Measurements from ENCODE around the gene FGG.
"Not testable (repeated sequence)": the region's sequence is repeated elsewhere in the genome, so short reads cannot be mapped to it uniquely, and the experiment has no call there.

FGG gene

DNA sequence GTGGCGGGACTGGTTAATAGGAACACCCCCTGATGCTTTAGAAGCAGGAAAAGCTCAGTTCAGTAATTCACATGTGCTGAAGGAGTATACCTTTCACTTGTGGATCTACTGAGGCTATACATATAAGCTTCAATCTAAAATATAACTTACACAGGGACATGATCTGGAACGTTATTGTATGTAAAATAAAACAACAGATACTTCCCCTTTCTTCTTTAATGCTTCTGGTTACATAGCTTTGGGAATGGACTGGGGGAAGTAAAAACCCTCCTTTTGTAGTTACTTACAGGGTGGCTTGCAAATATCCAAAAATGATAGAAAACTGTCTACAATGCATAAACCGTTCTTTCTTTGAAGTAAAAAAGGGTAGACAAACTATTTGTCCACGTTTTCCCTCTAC, 1.9 kb downstream of the FGG start:
- DNase-seq, result peak in 1 of 2 donors; percentile 10

DNA sequence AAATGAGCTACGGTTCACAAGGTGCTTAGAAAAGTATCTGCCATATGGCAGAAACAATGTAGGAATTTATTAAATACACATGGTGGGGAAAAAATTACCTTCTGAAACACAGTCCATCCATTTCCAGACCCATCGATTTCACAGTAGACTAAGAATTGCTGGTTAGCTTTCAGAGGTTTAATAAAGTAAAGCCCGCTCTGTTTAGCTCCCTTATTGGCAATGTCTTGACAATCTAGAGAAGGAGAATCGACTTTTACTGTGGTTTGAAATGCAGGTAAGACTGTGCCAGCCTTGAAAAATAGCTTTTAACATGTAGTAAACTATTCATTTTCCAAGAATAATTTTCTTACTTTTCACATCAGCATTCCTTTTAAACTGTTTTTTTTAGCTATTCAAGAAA, 2.9 kb downstream of the FGG start:
- DNase-seq, result no peak

DNA sequence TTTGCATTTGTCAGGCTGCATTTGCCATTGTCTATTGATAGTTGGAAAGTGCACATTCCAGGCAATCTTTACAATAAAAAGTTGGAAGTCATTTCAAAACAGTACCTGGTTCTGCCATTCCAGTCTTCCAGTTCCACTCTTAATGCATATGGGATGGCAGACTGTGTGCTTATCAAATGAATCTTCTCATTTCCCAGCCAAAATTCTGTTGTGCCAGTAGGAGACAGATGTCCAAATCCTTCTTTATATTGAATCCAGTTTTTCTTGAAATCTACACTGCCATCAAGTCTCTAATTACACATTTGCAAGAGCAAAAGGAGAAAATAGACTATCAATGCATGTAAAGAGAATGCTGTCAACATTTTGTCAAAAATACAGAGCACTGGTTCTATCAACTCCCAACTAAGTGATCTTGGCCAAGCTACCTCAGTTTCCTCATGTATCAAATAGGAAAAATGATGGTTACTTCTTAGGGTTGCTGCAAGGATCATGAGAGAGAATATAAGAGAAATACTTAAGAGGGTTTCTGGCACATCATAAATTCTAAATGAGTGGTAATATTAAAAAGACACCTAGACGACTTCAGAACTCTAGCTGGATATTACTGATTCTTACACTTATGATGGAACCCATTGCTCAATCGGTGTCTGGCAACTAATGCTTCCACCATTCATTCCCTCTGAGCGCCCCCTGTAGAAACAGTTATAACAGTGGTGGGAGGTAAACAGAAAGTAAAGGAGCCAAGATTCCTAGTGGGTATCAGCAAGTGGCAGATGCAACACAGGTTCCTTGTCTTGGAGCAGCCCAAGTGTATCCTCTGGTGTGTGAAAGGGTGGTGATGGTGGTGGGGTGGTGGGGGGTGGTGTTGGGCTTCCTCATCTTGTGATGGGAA, 3.8 kb downstream of the FGG start:
- no peak for DNase-seq

DNA sequence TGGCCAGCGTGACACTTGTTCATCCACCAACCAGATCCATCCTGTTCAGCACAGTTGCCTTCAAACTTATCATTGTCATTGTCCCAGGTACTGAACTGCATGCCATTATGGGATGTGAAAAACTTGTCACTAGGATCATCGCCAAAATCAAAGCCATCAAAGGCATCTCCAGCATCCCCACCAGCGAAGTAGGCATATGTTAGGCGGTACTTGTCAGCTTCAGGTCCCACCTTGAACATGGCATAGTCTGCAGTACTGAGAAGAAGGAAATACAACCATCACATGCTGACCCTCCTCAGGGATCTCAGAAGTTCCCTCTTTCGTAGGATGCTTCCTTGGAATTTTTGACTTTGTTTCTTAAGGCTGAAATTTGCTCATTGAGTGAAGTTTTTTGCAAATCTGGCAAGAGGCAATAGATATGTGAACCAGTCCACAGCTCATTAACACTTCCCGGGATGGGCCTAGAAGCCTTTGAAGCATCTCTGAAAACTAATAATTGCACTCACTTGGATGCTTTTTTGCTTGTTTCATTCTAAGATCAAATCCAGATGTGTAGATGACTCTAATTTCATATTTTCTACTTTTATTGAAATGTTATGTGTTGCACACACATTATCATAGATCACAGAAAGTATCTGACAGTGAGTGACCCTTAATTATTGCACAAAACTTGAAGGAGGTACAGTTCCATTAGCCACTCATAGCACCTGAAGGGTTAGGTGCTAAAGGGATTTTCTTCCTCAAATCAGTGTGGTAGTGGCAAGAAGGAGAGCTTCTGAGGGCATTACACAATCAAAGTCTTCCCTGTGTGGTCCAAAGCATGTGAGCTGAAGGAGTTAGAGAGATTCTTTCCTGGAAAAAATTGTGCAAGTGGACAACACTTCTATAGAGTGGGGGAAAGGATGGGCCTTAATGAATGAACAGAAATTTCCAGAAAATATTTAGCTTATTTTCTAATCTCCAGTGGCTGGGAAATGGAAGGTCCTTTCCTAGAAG, 5.4 kb downstream of the FGG start:
- no peak for DNase-seq

DNA sequence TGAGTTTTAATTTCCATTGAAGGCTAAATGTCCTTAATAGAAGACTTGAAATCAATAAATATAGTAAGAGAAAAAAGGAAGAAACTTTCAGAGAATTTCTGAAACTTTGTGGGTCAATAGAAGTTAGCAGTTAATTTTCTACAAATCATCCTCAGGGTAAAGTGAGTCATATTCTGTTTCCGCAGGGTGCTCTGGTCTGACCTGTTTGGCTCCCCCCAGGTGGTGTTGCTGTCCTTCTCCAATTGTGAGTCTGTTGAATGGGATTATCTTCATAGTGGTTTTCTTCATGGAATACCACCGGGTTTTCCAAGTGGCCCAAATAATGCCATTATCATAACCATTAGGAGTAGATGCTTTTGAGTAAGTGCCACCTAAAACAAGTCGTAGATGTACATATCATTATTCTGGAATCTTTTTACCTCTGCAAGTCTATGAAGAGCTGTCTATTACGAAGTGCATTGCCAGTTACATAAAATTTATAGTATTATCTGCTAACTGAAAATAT, 7.7 kb downstream of the FGG start:
- DNase-seq, result no peak

DNA sequence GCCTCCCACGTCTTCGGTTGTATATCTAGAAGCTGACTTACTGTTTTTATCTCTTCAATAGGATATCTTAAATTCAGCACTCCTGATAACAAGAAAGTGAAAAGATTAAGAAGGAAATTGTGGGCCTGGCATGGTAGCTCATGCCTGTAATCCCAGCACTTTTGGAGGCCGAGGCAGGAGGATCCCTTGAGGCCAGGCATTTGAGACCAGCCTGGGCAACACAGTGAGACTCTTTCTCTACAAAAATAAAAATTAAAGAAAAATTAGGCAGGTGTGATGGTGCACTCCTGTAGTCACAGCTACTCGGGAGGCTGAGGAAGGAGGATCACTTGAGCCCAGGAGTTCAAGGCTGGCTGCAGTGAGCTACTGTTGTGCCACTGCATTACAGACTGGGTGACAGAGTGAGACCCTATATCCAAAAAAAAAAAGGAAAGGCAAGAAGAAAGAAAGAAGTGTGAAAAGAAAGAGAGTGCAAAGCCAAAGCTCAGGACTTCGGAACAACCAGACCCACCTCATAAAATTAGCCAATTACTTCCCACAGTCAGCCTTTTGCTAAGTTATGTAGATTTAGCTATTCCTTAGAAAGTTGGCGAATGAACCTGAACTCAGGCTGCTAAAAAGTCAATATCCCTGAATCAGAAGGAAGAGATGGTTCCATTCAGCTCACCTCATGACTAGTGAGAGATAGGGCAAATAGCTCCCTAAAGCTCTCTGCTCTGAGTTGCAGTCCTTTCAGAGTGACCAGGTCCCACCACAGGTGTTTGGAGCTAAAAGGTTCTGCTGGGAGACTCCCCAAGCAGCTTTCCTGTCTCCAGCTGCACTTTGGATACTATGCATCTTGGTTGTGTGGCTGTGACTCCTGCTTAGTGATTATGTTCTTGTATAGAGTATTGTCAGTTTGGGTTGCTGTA, 9.2 kb downstream of the FGG start:
- DNase-seq, result no peak

DNA sequence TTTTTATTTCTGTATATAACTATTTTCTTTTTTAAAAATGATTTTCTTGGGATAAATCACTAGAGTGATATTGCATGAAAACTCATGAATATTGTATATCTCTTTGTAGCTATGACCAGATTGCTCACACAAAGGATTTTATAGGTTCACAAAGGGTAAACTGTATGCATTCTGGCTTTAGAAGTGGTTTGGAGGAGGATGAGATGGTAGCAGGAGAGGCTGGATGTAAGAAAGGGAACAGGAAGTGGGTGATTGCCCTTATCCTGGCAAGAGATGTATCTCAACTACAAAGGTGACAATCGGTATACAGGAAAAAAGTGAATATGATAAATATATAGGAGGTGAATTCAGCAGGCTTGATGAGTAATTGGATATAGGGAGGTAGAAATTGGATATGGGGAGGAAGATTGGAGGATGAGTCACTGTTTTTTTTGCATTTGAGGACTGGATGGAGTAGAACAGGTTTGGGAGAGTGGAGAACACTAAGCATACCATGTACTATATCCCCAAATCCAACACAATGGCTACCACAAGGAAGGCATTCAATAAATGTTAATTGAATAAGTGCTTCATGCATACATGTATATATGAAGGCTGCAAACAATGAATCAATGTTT, 9.9 kb downstream of the FGG start:
- DNase-seq, result no peak

DNA sequence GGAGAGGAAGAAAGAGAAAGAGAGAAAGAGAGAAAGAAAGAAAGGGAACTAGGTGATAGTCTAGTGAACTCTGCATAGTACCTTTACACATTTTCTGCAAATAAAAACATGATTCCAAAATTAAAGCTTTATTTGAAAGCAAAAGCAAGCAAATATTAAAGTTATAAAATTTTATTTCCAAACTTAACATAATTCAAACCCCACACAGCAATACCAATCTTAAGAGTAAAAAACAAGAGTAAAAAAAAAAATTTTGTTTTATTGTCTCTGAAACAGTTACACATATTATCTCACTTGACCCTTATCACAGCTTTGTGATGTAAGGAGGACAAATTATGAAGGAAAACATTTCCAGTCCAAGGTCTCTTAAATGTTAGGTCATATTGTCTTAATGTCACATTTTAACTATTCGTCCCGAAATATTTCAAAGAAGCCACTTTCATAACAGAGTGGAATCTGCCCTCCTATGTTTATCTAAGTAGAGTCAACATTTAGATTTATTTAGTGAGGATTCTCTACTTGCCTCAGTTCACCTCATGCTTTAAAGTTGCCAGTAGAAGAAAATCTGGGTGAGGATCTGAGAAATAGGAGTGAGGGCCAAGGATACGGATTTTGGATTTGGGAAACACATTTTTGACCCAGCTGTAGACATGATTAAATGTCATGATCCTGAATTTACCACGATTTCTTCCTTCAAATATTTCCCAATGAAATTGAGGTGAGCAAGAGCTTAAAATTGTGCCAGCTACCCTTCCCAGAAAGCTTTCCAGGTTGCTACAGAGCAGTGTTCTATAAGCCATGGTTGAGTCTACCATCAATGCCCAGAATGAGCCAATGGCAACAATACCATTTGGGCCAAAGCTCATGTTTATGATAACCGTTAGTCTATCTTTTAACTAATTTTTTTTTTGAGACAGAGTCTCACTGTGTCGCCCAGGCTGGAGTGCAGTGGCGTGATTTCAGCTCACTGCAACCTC, 14.4 kb downstream of the FGG start:
- DNase-seq, result no peak

DNA sequence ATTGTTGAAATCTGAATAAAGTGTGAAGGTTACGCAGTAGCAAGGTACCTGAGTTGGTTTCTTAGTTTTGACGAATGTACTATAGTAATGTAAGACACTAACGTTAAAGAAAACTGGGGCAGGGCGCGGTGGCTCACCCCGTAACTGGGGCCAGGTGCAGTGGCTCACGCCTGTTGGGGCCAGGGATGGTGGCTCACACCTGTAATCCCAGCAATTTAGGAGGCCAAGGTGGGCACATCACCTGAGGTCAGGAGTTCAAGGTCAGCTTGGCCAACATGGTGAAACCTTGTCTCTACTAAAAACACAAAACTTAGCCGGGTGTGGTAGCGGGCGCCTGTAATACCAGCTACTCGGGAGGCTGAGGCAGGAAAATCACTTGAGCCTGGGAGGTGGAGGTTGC, 15.2 kb downstream of the FGG start:
- DNase-seq, result not testable (repeated sequence)

DNA sequence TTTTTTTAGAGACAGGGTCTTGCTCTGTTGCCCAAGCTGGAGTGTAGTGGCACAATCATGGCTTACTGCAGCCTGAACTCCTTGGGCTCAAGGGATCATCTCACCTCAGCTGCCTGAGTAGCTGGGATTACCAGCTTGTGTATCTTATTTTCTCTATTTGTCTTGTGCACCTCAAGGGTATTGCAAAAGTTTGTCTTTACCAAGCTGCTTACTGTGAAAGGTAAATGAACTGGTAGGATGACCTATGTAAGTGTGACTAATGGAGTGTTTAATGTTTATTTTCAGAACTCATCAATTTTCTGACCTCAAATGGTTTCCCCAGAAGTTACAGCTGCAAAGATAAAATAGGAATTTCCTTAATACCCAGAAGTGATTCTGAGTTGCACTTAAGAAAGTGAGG, 16.6 kb downstream of the FGG start:
- no peak for DNase-seq

DNA sequence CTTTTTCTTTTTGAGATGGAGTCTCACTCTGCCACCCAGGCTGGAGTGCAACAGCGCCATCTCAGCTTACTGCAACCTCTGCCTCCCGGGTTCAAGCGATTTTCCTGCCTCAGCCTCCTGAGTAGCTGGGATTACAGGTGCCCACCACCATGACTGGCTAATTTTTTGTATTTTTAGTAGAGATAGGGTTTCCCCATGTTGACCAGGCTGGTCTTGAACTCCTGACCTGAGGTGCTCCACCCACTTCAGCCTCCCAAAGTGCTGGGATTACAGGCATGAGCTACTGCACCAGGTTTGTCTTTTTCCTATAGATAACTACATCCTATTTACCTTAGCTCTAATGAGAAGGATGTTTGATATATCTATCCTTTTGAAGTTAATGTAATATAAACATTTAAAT, 18.1 kb downstream of the FGG start:
- not testable (repeated sequence) for DNase-seq

DNA sequence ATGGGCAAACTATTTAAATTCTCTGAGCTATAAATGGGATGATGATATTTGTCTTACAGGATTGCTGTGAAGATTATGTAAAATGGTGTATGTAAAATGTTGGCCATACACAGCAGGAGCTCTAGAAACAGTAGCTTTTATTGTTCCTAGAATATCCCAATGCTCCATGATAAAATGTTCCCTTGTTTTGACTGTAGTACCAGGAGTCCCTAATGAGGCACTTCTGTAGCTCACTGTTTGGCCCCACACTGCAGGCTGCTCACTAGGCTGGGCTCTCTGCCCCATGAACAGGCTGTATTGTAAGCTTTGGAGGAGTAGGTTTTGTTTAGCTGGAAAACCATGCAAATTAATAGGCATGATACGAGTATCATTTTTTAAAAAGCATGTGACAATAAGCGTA, 18.6 kb downstream of the FGG start:
- DNase-seq, result no peak

DNA sequence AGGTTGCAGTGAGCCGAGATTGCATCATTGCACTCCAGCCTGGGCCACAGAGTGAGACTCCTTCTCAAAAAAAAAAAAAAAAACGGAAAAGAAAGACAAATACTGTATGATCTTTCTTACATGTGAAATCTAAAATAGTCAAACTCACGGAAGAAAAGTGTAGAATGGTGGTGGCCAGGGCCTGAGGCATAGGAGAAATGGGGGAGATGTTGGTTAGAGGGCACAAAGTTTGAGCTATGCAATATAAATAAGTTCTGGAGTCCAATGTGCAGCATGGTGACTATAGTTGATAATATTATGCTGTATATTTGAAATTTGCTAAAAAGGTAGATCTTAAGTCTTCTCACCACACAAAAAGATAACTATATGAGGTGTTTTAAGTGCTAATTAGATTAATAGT, 20.6 kb downstream of the FGG start:
- DNase-seq, result no peak

DNA sequence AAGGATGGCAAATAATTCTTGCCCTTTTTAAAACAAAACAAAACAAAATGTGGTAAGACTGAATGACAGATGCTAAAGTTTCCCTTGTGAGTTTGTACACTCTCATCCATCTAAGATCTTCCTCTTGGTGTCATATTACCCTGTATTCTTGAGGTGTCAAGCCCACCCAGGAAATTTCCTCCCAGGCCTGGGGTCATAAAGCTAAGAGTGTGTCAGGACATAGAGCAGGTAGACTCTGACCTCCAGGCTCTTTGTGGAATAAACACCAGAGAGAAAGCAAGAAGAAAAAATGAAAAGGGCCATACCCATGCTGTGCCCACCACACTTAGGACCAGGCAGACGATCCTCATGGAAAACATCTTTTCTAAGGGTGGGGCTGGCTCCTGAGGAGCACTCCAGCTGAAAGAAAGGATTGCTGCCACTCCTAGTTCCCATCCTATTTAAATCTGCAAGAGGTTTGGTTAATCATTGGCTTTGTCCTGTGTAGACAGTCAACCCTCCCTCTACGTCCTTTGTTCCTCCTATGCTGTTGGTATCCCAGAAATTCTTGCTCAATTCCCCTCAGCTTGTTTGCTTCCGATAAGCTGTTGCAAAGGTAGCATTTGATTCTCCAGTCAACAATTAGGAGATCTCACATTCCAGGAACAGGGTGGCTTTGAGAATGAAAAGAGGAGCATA, 22.0 kb downstream of the FGG start, which contains the start of gene FGA:
Gene FGA (minus strand): TSS at position 414 of the 678 bp plus-strand sequence. CDS start 55 bp downstream, at position 359.
- DNase-seq, result no peak

DNA sequence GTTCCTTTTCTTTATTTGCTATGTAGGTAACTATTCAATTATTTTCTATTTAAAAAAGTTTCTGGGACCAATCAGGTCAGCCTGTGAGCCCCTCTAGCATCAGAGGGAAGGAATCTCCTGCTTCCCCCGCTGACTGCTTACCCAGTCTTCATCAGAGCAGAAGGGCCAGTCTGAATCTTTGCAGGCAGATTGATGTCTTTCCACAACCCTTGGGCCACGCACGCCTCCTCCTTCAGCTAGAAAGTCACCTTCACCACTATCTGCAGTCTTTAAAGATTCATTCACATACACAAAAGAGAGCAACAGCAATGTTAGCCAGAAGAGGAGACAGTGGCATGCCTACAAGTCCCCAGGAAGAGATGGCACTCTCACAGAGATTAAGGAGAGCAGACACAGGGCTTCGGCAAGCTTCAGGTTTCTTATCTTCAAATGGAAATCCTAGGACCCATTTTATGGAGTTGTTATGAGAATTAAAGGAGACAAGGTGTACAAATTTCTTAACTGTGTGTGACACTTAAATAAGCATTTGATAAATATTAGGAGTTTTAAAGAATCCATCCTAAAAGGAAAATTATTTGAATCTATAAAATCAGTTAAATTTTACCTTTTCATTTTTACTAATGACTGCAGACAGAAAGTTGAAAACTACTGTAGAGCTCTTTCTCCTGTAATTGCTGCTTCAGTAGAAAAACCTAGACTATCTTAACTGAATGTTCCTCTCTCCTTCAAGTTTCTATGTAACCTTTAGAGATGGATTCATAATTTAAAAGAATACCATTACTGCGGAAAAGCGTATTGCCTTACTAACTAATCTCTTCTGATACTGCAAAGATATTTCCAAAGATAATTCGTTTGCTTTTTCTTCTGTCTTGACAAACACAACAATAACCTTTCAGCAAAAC, 22.9 kb downstream of the FGG start:
- DNase-seq, result no peak

DNA sequence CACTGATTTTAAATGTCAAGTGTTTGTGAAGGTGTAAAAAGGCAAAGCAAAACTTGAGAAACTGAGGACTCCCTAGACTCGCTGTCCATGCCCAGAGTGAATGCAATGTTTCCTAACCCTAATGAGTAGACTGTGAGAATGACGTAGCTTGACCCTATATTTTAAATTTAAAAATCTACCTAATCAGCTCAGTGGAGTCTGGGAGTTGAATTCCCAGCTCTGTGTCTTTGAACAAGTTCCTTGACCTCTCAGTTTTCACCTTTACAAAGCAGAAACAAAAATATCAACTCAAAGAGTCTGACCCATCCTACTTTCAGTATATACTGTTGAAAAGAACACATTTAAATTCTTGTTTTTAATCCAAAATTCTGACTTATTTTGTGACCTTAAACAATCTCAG, 24.3 kb downstream of the FGG start:
- DNase-seq, result no peak

DNA sequence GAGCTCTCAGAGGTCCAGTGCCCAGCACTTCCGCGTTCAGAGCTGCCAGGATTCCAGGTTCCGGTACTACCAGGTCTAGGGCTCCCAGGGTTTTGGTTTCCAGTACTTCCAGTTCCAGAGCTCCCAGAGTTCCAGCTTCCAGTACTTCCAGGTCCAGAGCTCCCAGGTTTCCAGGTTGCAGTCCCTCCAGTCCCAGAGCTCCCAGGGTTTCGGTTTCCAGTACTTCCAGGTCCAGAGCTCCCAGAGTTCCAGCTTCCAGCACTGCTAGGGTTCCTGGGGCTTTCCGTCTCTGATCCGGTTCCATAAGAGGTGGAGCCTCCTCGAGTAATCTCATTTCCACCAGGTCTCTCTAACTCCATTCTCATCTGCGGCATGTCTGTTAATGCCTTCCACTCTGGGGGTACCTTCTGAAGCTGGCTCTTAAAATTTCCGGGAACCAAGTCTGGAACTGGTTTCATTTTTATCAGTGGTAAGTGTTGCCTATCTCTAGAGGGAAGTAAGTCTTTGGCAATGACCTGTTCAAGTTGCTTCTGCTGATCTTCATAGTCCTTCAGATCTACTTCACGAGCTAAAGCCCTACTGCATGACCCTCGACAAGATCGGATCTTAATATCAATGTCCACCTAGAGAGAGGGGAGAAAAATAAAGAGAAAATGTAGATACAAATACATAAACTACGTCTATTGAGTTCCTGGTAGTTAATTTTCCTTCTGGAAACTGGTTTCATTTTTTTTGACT, 26.0 kb downstream of the FGG start:
- no peak for DNase-seq

All from inflammatory macrophage (primary cell).